Peyer's patch (tissue), 4 donors: Measurements from ENCODE around the gene VIM. TPM values are rescaled to one million over a fixed set of nuclear protein-coding genes. Genes with fewer than 3 reads are reported as not detected.

Source experiments
- DNase-seq, 3 donors: peaks; one replicate each; pipeline ENCODE4 v3.0.0-alpha.2; 2017 to 2019
- H3K27ac ChIP-seq, 4 donors: fragments of 200-600 bp; sonication (generic); one replicate each; pipeline ENCODE4 v1.5.1; 2016 to 2019
- H3K27me3 ChIP-seq, 2 donors: fragments of 200-600 bp; sonication (generic); one replicate each; pipeline ENCODE4 v1.5.1; 2019
- H3K36me3 ChIP-seq, 3 donors: fragments of 200-600 bp; sonication (generic); one replicate each; pipeline ENCODE4 v1.5.1; 2016 to 2019
- H3K4me1 ChIP-seq, 4 donors: fragments of 200-600 bp; sonication (generic); one replicate each; pipeline ENCODE4 v1.5.1; 2016 to 2019
- H3K4me3 ChIP-seq, 4 donors: fragments of 200-600 bp; sonication (generic); 1 replicate in 3 of 4; 2 replicates in 1 of 4; pipeline ENCODE4 v1.5.1; 2016 to 2019; ENCODE audit warnings: mild to moderate bottlenecking in 1 of 4
- H3K9me3 ChIP-seq, 4 donors: fragments of 200-600 bp; sonication (generic); one replicate each; pipeline ENCODE4 v1.5.1; 2016 to 2019; ENCODE audit warnings: mild to moderate bottlenecking in 1 of 4
- POLR2A ChIP-seq, 2 donors: fragments of 450-650 bp; IDR thresholded peaks; one replicate each; pipeline ENCODE4 v1.5.1; 2017; ENCODE audit warnings: antibody characterized with exemption in 2 of 2, mild to moderate bottlenecking in 2 of 2, moderate library complexity in 2 of 2
- total RNA-seq, 4 donors: library from RNA; depleted of rRNA; stranded (reverse); fragments of >200 nt; gene quantifications; one replicate each; pipeline ENCODE4 v1.1.0, GENCODE V29; 2016
- TF ChIP-seq, protein P1 (sequence below), 6 experiments: fragments of 450-650 bp in 4 of 6; fragments of 200-600 bp in 2 of 6; sonication (generic) in 1 of 6; IDR thresholded peaks; one replicate each; pipeline ENCODE4 v1.5.1; 2017 to 2019; ENCODE audit warnings: antibody characterized with exemption in 6 of 6, mild to moderate bottlenecking in 3 of 6, moderate library complexity in 1 of 6

The VIM gene
- total RNA-seq, 4 donors from 2014 or later = 139 to 914 (median 434) TPM

DNA sequence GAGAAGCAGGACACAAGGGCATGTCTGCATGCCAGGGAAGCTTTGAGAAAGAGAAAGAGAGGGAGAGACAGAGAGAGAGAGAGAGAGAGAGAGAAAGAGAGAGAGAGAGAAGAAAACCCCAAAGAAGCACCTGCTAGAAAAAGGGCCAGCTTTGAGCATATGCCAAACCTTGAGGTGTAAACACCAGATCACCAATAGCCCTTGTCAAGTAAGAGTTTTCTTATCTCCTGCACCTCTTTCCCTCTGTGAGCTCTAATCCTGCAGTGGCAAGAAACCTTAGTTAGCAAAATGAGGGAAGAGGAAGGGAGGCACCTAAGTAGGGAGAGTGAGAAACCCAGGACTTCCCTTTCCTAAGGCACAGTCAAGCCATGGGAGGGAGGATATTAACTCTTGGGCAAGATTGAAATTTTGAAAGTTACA is 15.2 kb upstream of the VIM start:
- Histone ChIP-seq H3K4me3 (no peak overlapping the region), H3K27ac (no peak overlapping the region), H3K9me3 (no peaks in the 10 kb centered on the region), H3K4me1 (no peaks in the 10 kb centered on the region), H3K27me3 (no peaks in the 10 kb centered on the region), H3K36me3 (no peaks in the 10 kb centered on the region)
- DNase-seq = no peak
- TF ChIP-seq, protein P1, sequence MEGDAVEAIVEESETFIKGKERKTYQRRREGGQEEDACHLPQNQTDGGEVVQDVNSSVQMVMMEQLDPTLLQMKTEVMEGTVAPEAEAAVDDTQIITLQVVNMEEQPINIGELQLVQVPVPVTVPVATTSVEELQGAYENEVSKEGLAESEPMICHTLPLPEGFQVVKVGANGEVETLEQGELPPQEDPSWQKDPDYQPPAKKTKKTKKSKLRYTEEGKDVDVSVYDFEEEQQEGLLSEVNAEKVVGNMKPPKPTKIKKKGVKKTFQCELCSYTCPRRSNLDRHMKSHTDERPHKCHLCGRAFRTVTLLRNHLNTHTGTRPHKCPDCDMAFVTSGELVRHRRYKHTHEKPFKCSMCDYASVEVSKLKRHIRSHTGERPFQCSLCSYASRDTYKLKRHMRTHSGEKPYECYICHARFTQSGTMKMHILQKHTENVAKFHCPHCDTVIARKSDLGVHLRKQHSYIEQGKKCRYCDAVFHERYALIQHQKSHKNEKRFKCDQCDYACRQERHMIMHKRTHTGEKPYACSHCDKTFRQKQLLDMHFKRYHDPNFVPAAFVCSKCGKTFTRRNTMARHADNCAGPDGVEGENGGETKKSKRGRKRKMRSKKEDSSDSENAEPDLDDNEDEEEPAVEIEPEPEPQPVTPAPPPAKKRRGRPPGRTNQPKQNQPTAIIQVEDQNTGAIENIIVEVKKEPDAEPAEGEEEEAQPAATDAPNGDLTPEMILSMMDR (IDR thresholded peaks at IDR 0.05) = no peak
- no peak for TF ChIP-seq POLR2A (IDR thresholded peaks at IDR 0.05)

DNA sequence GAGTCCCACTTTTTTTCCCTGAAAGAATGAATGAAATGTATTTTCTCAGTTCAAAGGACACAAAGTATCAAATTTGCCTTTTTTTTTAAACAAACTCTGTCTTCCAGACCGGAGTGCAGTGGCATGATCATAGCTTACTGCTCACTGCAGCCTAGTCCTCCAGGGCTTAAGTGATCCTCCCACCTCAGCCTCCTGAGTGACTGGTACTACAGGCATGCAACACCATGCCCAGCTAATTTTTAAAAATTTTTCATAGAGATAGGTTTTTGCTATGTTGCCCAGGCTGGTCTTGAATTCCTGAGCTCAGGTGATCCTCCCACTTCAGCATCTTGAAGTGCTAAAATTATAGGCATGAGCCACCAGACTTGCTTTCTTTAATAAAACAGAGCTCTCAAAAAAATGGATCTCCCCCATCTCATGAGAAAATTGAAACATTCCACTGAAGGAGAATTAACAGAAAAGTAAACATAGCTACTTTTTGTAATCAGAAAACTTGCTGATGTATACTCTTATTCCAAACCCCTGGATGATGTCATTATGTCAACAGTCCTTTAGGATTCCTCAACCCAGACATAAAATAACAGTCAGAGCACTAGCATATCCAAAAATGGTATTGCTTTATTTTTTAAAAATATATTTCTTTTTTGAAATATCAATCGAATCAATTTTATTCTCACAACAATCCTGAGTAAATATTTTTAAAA is 14.2 kb upstream of the VIM start:
- TF ChIP-seq, protein P1 (IDR thresholded peaks at IDR 0.05) = no peak
- TF ChIP-seq POLR2A (IDR thresholded peaks at IDR 0.05) = no peak
- DNase-seq = no peak
- H3K27ac ChIP-seq = no peak overlapping the region
- no peaks in the 10 kb centered on the region for H3K4me1 ChIP-seq
- H3K36me3 ChIP-seq = no peaks in the 10 kb centered on the region
- H3K4me3 ChIP-seq = no peak overlapping the region
- no peaks in the 10 kb centered on the region for H3K9me3 ChIP-seq
- H3K27me3 ChIP-seq = no peaks in the 10 kb centered on the region

DNA sequence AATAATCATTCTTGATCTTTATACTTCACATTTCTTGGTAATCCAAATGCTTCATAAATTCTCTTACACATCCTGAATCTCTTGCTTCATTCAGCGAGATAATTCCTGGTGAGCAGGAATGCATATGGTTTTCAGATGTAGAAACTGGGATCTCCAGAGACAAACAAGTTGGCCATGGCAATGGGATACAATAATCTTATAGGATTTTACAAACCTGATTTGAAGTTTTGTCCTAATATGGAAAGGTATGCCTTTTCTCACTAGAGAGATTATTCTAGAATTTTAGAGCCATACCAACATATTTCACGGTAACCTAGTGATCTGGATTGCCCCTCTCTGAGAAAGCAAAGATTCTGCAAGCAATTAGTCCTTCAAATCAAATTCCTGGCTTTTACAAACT is 13.5 kb upstream of the VIM start:
- Histone ChIP-seq H3K9me3 (no peaks in the 10 kb centered on the region), H3K27ac (peak overlapping the region in 1 of 4 donors; percentile 32), H3K27me3 (no peaks in the 10 kb centered on the region), H3K4me3 (no peak overlapping the region), H3K4me1 (no peaks in the 10 kb centered on the region), H3K36me3 (no peaks in the 10 kb centered on the region)
- no peak for DNase-seq
- TF ChIP-seq POLR2A (IDR thresholded peaks at IDR 0.05) = no peak

DNA sequence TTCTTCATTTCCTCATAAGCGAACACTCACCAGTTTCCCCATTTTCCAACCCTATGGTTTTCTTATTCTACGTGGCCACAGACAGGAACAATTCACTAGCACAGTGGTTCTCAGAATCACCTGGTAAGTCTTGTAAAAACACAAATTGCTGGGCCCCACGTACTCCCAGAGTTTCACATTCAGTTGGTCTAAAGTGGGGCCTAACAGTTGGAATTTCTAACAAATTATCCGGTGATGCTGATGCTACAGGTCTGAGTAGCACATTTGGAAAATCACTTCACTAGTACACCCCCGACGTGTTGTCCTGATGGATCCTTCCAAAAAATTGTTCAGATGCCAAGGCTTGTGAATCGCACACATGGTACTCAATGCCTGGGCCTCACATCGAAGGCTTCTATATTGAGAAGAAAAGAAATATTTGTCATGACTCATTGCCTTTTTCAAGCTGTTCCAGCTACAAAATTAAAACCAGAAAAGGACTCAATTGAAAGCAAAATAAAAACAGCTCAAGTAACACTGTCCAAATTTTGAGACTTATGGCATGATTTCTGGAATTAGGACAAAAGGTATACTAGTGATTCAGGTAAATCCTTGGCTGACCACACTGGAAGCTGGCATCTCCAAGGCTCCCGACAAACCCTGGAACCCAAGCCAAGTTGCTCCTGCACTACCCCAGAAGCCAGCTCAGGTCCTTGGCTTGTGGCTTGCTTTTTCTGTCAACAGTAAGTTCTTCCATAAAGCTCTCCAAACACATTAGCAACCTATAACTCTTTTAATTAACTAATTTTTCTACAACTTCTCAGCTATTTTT is 12.9 kb upstream of the VIM start:
- Histone ChIP-seq H3K4me3 (no peak overlapping the region), H3K27me3 (no peaks in the 10 kb centered on the region), H3K4me1 (no peaks in the 10 kb centered on the region), H3K27ac (peak overlapping the region in 2 of 4 donors; percentile 32 to 68), H3K36me3 (no peaks in the 10 kb centered on the region), H3K9me3 (no peaks in the 10 kb centered on the region)
- TF ChIP-seq POLR2A (IDR thresholded peaks at IDR 0.05) = no peak
- TF ChIP-seq, protein P1 (IDR thresholded peaks at IDR 0.05) = no peak
- DNase-seq = no peak

DNA sequence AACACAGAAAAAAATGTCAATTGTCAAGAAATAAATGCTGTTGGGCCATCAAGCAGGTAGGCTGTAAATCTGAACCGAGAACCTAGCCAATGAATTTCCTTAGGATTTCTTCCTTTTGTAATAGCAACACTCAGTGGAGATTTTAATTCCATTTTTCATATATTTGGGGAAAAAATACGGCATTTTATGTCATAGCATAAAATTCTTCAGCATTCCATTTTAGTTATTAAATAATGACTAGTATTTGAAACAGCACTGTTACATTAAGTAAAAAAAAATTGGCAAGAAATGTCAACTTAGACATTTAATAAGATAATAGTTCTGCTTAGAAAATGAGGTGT is 12.3 kb upstream of the VIM start:
- Histone ChIP-seq H3K36me3 (no peaks in the 10 kb centered on the region), H3K27me3 (no peaks in the 10 kb centered on the region), H3K27ac (peak overlapping the region in 2 of 4 donors; percentile 32 to 68), H3K4me3 (no peak overlapping the region), H3K9me3 (no peaks in the 10 kb centered on the region), H3K4me1 (no peaks in the 10 kb centered on the region)
- TF ChIP-seq, protein P1 (IDR thresholded peaks at IDR 0.05) = no peak
- TF ChIP-seq POLR2A (IDR thresholded peaks at IDR 0.05) = no peak
- no peak for DNase-seq

DNA sequence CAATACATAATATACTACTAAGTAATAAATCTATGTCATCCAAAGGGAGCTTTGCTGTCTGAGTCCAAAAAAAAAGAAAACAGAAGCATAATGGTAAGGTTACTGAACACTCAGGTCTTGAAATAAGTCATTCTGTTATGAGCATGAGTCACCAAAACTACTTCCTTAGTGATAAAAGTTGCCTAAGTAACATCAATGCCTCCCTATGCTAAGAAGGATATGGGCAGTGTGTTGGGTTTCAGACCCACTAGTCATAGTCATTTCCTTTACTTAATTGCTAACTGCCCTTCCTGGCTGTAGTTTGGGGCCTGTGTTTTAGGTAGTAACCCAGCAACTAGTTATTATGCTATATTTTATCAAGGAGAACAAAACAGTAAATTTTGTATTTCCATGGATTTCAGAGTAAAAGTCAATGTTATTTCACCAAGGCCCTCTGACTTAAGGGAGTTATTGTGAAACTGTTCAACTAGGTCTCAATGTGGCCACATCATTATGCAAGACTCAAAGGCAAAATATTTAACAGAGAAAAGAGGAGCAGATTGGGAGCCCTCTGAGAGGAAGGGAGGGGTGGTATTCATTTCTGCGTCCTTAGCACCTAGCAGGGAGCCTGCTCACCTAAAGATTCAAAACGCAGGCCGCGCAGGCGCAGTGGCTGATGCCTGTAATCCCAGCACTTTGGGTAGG is 11.7 kb upstream of the VIM start:
- no peaks in the 10 kb centered on the region for H3K36me3 ChIP-seq
- peak overlapping the region in 3 of 4 donors; percentile 29 to 68 (median 32) for H3K27ac ChIP-seq
- no peaks in the 10 kb centered on the region for H3K27me3 ChIP-seq
- no peaks in the 10 kb centered on the region for H3K4me1 ChIP-seq
- no peaks in the 10 kb centered on the region for H3K9me3 ChIP-seq
- TF ChIP-seq POLR2A (IDR thresholded peaks at IDR 0.05) = no peak
- TF ChIP-seq, protein P1 (IDR thresholded peaks at IDR 0.05) = no peak
- DNase-seq = no peak
- H3K4me3 ChIP-seq = no peak overlapping the region
